B cell (primary cell): Measurements from ENCODE around the gene KCNT1. TPM values are rescaled to one million over a fixed set of nuclear protein-coding genes. Genes with fewer than 3 reads are reported as not detected.

Experiments used
- ATAC-seq: fragments of 200-7000 bp; cut with Tn5 transposase; one replicate; pipeline ENCODE4 v1.10.0; 2021; ENCODE audit warnings: low read depth, mild to moderate bottlenecking, moderate number of reproducible peaks, moderate library complexity
- CTCF ChIA-PET: fragments of 350-600 bp; sonication (Branson Sonifier 250); formaldehyde crosslinking; loops from one replicate; lab custom pipeline; 2021; ENCODE audit warnings: antibody characterized with exemption, inconsistent platforms; lab: Charles Lee
- POLR2A ChIA-PET: fragments of 350-600 bp; sonication (Branson Sonifier 250); formaldehyde crosslinking; loops from one replicate; lab custom pipeline; 2021; ENCODE audit warnings: antibody characterized with exemption; lab: Charles Lee
- DNase-seq: peaks from one replicate; pipeline ENCODE4 v3.0.0; 2013
- H2AFZ ChIP-seq: 2 replicates; pipeline ENCODE4 v1.6.1; 2012; ENCODE audit warnings: mild to moderate bottlenecking, low read depth, low read length; ENCODE audit not compliant: insufficient read depth, poor library complexity, severe bottlenecking
- H3K27ac ChIP-seq, 2 donors: 1 replicate in 1 of 2; 2 replicates in 1 of 2; pipeline ENCODE4 v1.5.1; 2012 to 2013; ENCODE audit warnings: low read length in 2 of 2, mild to moderate bottlenecking in 2 of 2, moderate library complexity in 1 of 2
- H3K27me3 ChIP-seq, 4 experiments: fragments of 200-600 bp in 1 of 4; sonication (generic) in 1 of 4; replicated peaks in 1 of 4; 1 replicate in 2 of 4; 2 replicates in 2 of 4; pipeline versions ENCODE4 v1.6.1 to v1.7.0; 2013 to 2016; ENCODE audit warnings: low read length in 3 of 4, mild to moderate bottlenecking in 2 of 4, mixed read lengths in 1 of 4, moderate library complexity in 1 of 4; ENCODE audit not compliant: insufficient read depth in 4 of 4, control insufficient read depth in 3 of 4; ENCODE audit errors: control extremely low read depth in 1 of 4
- H3K36me3 ChIP-seq, 2 experiments: replicated peaks in 1 of 2; 1 replicate in 1 of 2; 2 replicates in 1 of 2; pipeline versions ENCODE4 v1.6.1 to v1.7.1; 2013; ENCODE audit warnings: low read length in 1 of 2; ENCODE audit not compliant: insufficient read depth in 2 of 2, control insufficient read depth in 1 of 2; ENCODE audit errors: control extremely low read depth in 1 of 2, extremely low read depth in 1 of 2
- H3K4me1 ChIP-seq, 2 donors: fragments of 200-600 bp in 1 of 2; sonication (generic) in 1 of 2; 1 replicate in 1 of 2; 2 replicates in 1 of 2; pipeline versions ENCODE4 v1.5.1 to v1.6.1; 2013 to 2017; ENCODE audit warnings: low read length in 2 of 2; ENCODE audit not compliant: control insufficient read depth in 2 of 2, insufficient read depth in 2 of 2
- H3K4me2 ChIP-seq: replicated peaks from 2 replicates; pipeline ENCODE3; 2012; ENCODE audit warnings: mild to moderate bottlenecking, low read depth, low read length; ENCODE audit not compliant: poor library complexity, severe bottlenecking
- H3K4me3 ChIP-seq, 5 experiments: fragments of 200-600 bp in 1 of 5; sonication (generic) in 1 of 5; 1 replicate in 3 of 5; 2 replicates in 2 of 5; pipeline versions ENCODE4 v1.5.1 to v1.7.0; 2011 to 2016; ENCODE audit warnings: low read length in 4 of 5, mild to moderate bottlenecking in 4 of 5, low read depth in 2 of 5, control low read depth in 1 of 5, moderate library complexity in 1 of 5; ENCODE audit not compliant: insufficient read depth in 1 of 5; ENCODE audit errors: control extremely low read depth in 1 of 5, extremely low read depth in 1 of 5
- H3K79me2 ChIP-seq: fragments of 200-600 bp; sonication (generic); one replicate; pipeline ENCODE4 v1.6.0; 2016; ENCODE audit warnings: low read length; ENCODE audit not compliant: control insufficient read depth, insufficient read depth
- H3K9ac ChIP-seq: fragments of 200-600 bp; sonication (generic); 2 replicates; pipeline ENCODE4 v1.6.1; 2017; ENCODE audit warnings: mild to moderate bottlenecking, low read length, moderate library complexity
- H3K9me3 ChIP-seq, 3 donors: one replicate each; pipeline versions ENCODE4 v1.6.1 to v1.7.1; 2013; ENCODE audit warnings: low read length in 2 of 3; ENCODE audit not compliant: control insufficient read depth in 2 of 3, insufficient read depth in 1 of 3; ENCODE audit errors: control extremely low read depth in 1 of 3
- H4K20me1 ChIP-seq: 2 replicates; pipeline ENCODE4 v1.6.0; 2012; ENCODE audit warnings: mild to moderate bottlenecking, low read length; ENCODE audit not compliant: insufficient read depth, control insufficient read depth, poor library complexity, severe bottlenecking
- H3K27ac Mint-ChIP-seq: one replicate; pipeline ENCODE4 v1.8.0; 2021; ENCODE audit warnings: mixed read lengths
- H3K27me3 Mint-ChIP-seq: one replicate; pipeline ENCODE4 v1.8.0; 2021; ENCODE audit warnings: mixed read lengths
- H3K4me1 Mint-ChIP-seq: one replicate; pipeline ENCODE4 v1.8.0; 2021; ENCODE audit warnings: mixed read lengths
- H3K4me3 Mint-ChIP-seq: one replicate; pipeline ENCODE4 v1.8.0; 2021; ENCODE audit warnings: mixed read lengths
- H3K9me3 Mint-ChIP-seq: one replicate; pipeline ENCODE4 v1.8.0; 2022; ENCODE audit warnings: mixed read lengths; ENCODE audit not compliant: insufficient read depth
- CTCF ChIP-seq: fragments of 200-600 bp; IDR thresholded peaks from one replicate; pipeline ENCODE4 v1.8.0; 2022; ENCODE audit warnings: antibody characterized with exemption, mild to moderate bottlenecking
- EZH2 ChIP-seq: IDR thresholded peaks from 2 replicates; pipeline ENCODE4 v1.6.1; 2012; ENCODE audit warnings: borderline replicate concordance, low read depth, mild to moderate bottlenecking, moderate library complexity, low read length; ENCODE audit not compliant: insufficient read depth, poor library complexity, severe bottlenecking
- WGBS: methylation state at CpG from one replicate; pipeline ENCODE4 v1.1.5; 2013; ENCODE audit warnings: missing lambda C conversion rate; ENCODE audit not compliant: insufficient coverage; 5-methylcytosine and 5-hydroxymethylcytosine counted together
- intact Hi-C: fragments of 100-400 bp; cut with micrococcal nuclease; formaldehyde crosslinking; loops from one replicate; pipeline ENCODE4 v1.10.0; 2022
- polyA plus RNA-seq: library from polyadenylated mRNA; depleted of rRNA; stranded (reverse); fragments of >200 nt; gene quantifications from 2 replicates; pipeline ENCODE4 v1.2.3, GENCODE V29; 2012
- total RNA-seq, 2 donors: library from RNA; stranded (reverse); fragments of 120-200 nt in 1 of 2; gene quantifications; 1 replicate in 1 of 2; 2 replicates in 1 of 2; pipeline versions ENCODE4 v1.2.3 to v1.2.4, GENCODE V29; 2013 to 2022

Gene KCNT1
- total and polyA plus RNA-seq, 2 donors (not counting 1 experiment from before 2014, with no cell fraction given) = not detected

- ChIA-PET CTCF (interaction anchor here (0.7 kb wide), 1 partner anchor 608 kb away, joined by 3 read pairs; no protein-coding TSS in a partner anchor), POLR2A (no interaction called here)
- Histone ChIP-seq H3K4me3 (no peak overlapping the region), H3K27ac (no peak overlapping the region), H3K4me2 (no peak overlapping the region), H3K4me1 (no peaks in the 10 kb centered on the region), H3K36me3 (no peaks in the 10 kb centered on the region), H4K20me1 (no peaks in the 10 kb centered on the region), H3K9me3 (no peaks in the 10 kb centered on the region), H2AFZ (no peak overlapping the region), H3K79me2 (no peaks in the 10 kb centered on the region), H3K9ac (no peak overlapping the region), H3K27me3 (no peaks in the 10 kb centered on the region)
- Mint-ChIP-seq H3K27ac (no peak overlapping the region), H3K4me1 (no peaks in the 10 kb centered on the region), H3K4me3 (no peak overlapping the region), H3K9me3 (no peaks in the 10 kb centered on the region), H3K27me3 (no peaks in the 10 kb centered on the region)
- intact Hi-C loops = no loop called here
- no peak for DNase-seq
- 88% methylated on average over 14 of the region's 14 CpGs for WGBS
- TF ChIP-seq CTCF (no peak), EZH2 (no peak)
- ATAC-seq = no peak
Measured at GRCh38 chr9:135779571-135779970, 77.6 kb downstream of the KCNT1 start.

GRCh38 chr9:135780086-135780485 is 78.1 kb downstream of the KCNT1 start:
- H3K4me1 ChIP-seq = no peaks in the 10 kb centered on the region
- H3K9me3 ChIP-seq = no peaks in the 10 kb centered on the region
- ATAC-seq = no peak
- H4K20me1 ChIP-seq = no peaks in the 10 kb centered on the region
- H3K9ac ChIP-seq = no peak overlapping the region
- TF ChIP-seq EZH2 (no peak), CTCF (no peak)
- Mint-ChIP-seq H3K4me1 (no peaks in the 10 kb centered on the region), H3K4me3 (no peak overlapping the region), H3K27me3 (no peaks in the 10 kb centered on the region), H3K27ac (no peak overlapping the region), H3K9me3 (no peaks in the 10 kb centered on the region)
- WGBS = 90% methylated on average over 16 of the region's 16 CpGs
- ChIA-PET POLR2A (no interaction called here), CTCF (no interaction called here)
- H3K27me3 ChIP-seq = no peaks in the 10 kb centered on the region
- intact Hi-C loops = no loop called here
- no peak overlapping the region for H2AFZ ChIP-seq
- H3K4me2 ChIP-seq = no peak overlapping the region
- DNase-seq = no peak
- no peaks in the 10 kb centered on the region for H3K36me3 ChIP-seq
- no peak overlapping the region for H3K4me3 ChIP-seq
- no peaks in the 10 kb centered on the region for H3K79me2 ChIP-seq
- H3K27ac ChIP-seq = no peak overlapping the region
